ENCODE measurements around the gene TMEM53.

Gene TMEM53

DNA sequence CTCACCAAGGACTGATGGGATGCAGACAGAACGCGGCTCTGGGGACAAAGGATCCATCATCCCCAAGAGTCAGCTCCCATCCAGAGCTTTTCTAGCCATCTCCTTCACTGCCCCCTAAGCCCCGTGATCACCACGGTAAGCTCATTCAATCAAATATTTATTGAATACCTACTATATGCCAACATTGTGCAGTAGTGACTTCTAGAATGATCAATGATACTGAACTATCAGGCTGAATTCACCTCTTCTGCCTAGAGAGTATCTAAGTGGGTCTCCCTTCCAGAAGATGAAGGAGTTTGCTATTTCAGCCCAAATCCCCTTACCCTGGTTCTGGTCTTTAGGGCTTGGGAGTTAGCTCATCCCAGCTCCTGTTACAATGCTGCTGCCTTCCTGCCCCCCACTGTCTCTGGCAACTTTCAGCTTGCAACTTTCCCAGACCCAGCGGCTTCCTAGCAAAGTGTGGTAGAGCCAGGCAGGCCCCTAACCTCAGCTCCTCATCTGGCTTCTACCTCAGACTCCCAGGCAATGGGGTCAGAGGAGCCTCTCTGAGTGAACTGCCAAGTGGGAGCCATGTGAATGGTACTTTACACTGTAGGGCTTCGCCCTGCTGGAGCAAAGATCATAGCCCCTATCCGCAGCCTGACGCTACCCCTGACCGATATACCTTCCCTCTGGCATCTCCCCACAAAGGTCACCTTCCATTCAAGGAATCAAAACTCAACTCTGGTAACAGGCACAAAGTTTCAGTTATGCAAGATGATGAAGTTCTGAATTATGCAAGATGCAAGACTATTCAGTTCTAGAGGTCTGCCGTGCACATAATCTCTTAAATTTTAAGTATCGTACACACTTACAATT, 20.9 kb downstream of the TMEM53 start:
- peaks cover 17% of the 10 kb centered on the region for H3K36me3 ChIP-seq (ENCODE audit: control insufficient read depth, low read depth, low read length)
- H3K9me3 ChIP-seq (ENCODE audit: control insufficient read depth, low read depth, low read length), result no peaks in the 10 kb centered on the region
- H3K4me1 ChIP-seq (ENCODE audit: control insufficient read depth, low read depth, low read length), result no peaks in the 10 kb centered on the region
- H3K4me3 ChIP-seq (ENCODE audit: low read length), result no peak overlapping the region
- H3K27me3 ChIP-seq (ENCODE audit: control insufficient read depth, insufficient read depth, low read length), result no peaks in the 10 kb centered on the region
- H3K27ac ChIP-seq (ENCODE audit: low read length), result no peak overlapping the region
- H3K9ac ChIP-seq (ENCODE audit: low read length), result no peak overlapping the region

DNA sequence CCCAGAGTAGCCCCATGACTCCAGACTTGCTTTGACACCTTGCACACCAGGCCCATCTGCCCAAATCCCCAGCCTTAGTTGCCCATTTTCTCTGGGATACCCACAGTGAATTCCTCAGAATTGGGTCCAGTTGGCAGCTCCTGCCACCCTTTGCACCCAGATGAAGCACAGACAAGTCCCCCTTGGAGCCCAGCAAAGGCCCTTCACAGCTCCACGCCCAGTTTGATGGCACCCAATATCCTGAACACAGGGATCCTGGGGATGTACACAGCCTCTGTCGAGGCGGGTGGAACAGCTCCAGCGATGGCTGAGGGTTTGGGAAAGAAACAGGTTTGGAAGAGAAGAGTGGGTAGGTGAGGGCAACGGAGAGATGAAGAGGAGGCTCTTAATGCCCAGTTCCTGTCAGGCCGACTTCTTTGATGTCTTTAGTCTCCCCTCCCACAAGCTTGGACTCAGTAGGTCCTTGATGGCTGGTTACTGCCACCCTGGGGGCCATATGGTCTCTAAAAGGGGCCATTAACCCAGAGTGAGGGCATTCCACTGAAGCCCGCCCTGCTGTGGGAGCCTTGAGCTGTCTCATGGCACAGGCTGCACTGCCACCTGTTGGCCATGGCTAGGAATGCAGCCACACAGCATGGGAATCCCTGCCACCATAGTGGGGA, 21.7 kb downstream of the TMEM53 start:
- Histone ChIP-seq H3K27me3 (ENCODE audit: control insufficient read depth, insufficient read depth, low read length) (no peaks in the 10 kb centered on the region), H3K9ac (ENCODE audit: low read length) (no peak overlapping the region), H3K27ac (ENCODE audit: low read length) (no peak overlapping the region), H3K36me3 (ENCODE audit: control insufficient read depth, low read depth, low read length) (peaks cover 24% of the 10 kb centered on the region), H3K9me3 (ENCODE audit: control insufficient read depth, low read depth, low read length) (no peaks in the 10 kb centered on the region), H3K4me3 (ENCODE audit: low read length) (no peak overlapping the region), H3K4me1 (ENCODE audit: control insufficient read depth, low read depth, low read length) (no peaks in the 10 kb centered on the region)

DNA sequence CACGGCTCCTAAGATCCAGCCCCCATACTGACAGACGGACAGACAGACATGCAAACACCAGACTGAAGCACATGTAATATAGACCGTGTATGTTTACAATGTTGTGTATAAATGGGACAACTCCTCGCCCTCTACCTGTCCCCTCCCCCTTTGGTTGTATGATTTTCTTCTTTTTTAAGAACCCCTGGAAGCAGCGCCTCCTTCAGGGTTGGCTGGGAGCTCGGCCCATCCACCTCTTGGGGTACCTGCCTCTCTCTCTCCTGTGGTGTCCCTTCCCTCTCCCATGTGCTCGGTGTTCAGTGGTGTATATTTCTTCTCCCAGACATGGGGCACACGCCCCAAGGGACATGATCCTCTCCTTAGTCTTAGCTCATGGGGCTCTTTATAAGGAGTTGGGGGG, 23.2 kb downstream of the TMEM53 start:
- H3K36me3 ChIP-seq (ENCODE audit: control insufficient read depth, low read depth, low read length), result peaks cover 36% of the 10 kb centered on the region
- H3K27me3 ChIP-seq (ENCODE audit: control insufficient read depth, insufficient read depth, low read length), result no peaks in the 10 kb centered on the region
- H3K9ac ChIP-seq (ENCODE audit: low read length), result no peak overlapping the region
- H3K4me1 ChIP-seq (ENCODE audit: control insufficient read depth, low read depth, low read length), result no peaks in the 10 kb centered on the region
- H3K27ac ChIP-seq (ENCODE audit: low read length), result no peak overlapping the region
- no peak overlapping the region for H3K4me3 ChIP-seq (ENCODE audit: low read length)
- no peaks in the 10 kb centered on the region for H3K9me3 ChIP-seq (ENCODE audit: control insufficient read depth, low read depth, low read length)

DNA sequence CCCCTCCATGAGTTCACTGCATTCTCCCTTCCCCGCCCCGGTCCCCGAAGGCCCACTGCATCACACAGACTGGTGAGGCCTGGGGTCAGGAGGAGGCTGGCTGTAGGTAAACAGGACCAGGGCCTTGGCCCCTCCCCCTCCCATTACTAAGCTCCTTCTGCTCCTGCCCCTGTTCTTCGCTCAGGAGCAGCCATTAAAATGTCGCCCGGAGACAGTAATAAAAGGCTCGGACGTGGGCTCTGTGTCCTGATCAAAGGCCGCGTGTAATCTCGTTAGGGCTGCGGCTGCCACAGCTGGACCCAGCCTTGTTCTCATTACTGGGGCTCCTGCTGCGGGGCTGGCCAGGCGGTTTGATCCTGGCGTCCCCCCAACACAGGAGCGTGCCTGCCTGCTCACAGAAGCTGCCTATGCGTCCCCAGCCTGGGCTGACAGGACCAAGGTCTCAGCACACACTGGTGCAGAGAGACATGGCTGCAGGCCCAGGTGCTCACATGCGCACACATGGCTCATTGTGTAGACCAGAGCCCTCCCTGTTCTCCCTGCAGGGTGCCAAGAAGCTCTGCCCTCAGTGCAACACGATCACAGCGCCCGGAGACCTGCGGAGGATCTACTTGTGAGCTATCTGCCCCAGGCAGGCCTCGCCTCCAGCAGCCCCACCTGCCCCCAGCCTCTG, 24.0 kb downstream of the TMEM53 start:
- peaks cover 44% of the 10 kb centered on the region for H3K36me3 ChIP-seq (ENCODE audit: control insufficient read depth, low read depth, low read length)

DNA sequence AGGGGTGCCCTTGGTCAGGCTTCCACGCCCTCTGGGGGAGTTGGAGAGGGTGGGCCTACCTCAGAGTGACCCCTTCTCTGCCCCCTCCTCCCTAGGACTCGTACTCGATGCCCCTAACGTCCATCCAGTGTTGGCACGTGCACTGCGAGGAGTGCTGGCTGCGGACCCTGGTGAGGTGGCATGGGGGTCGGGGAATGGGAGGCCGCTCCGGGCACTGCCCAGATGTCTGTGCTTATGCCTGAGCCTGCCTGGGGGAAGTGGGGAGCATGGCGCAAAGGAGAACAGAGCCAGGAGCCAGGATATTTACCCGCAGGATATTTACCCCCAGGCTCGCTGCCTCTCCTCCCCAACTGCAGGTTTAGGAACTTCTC, 24.5 kb downstream of the TMEM53 start:
- Histone ChIP-seq H3K9ac (ENCODE audit: low read length) (no peak overlapping the region), H3K27me3 (ENCODE audit: control insufficient read depth, insufficient read depth, low read length) (no peaks in the 10 kb centered on the region), H3K27ac (ENCODE audit: low read length) (no peak overlapping the region), H3K4me3 (ENCODE audit: low read length) (no peak overlapping the region), H3K4me1 (ENCODE audit: control insufficient read depth, low read depth, low read length) (no peaks in the 10 kb centered on the region), H3K9me3 (ENCODE audit: control insufficient read depth, low read depth, low read length) (no peaks in the 10 kb centered on the region), H3K36me3 (ENCODE audit: control insufficient read depth, low read depth, low read length) (peaks cover 49% of the 10 kb centered on the region)

More for the DNA sequence above, 24.0 kb downstream of the TMEM53 start:
- no peaks in the 10 kb centered on the region for H3K9me3 ChIP-seq (ENCODE audit: control insufficient read depth, low read depth, low read length)
- H3K4me3 ChIP-seq (ENCODE audit: low read length), result no peak overlapping the region
- no peak overlapping the region for H3K9ac ChIP-seq (ENCODE audit: low read length)
- no peak overlapping the region for H3K27ac ChIP-seq (ENCODE audit: low read length)
- no peaks in the 10 kb centered on the region for H3K4me1 ChIP-seq (ENCODE audit: control insufficient read depth, low read depth, low read length)
- no peaks in the 10 kb centered on the region for H3K27me3 ChIP-seq (ENCODE audit: control insufficient read depth, insufficient read depth, low read length)

DNA sequence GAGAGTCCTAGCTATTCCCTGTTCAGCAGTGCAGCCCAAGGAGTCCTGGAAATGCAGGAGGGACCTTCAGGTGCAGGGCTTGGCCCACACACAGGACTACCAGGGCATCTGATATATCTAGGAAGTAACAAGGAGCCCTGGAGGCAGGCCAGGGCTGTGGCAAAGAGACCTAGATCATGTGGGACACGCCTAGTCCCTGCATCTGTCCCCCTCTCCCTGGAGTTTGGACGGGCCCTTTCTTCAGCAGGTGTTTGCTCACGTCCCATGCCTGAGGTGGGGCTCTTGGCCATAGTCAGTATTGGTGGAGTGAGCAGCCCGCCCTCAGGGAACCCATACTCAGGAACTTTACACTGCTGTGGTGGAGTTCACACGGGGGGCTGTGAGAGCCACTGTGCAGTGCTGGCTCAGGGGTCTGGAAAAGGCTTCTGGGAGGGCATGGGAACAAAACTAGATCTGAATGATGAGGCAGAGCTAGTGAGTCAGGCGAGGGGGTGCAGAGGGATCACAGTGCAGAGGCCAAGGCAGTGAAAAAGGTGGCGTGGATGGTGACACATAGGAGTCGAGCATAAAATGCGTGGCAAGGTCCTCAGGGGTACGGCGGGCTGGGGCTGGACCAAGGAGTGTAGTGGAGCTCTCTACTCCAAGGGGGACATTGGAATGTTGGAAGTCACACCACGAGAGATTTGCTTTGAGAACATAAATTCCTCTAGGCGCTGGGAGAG, 25.6 kb downstream of the TMEM53 start:
- Histone ChIP-seq H3K4me3 (ENCODE audit: low read length) (no peak overlapping the region), H3K9ac (ENCODE audit: low read length) (no peak overlapping the region), H3K27ac (ENCODE audit: low read length) (no peak overlapping the region), H3K36me3 (ENCODE audit: control insufficient read depth, low read depth, low read length) (peaks cover 59% of the 10 kb centered on the region), H3K27me3 (ENCODE audit: control insufficient read depth, insufficient read depth, low read length) (no peaks in the 10 kb centered on the region), H3K4me1 (ENCODE audit: control insufficient read depth, low read depth, low read length) (no peaks in the 10 kb centered on the region), H3K9me3 (ENCODE audit: control insufficient read depth, low read depth, low read length) (no peaks in the 10 kb centered on the region)

DNA sequence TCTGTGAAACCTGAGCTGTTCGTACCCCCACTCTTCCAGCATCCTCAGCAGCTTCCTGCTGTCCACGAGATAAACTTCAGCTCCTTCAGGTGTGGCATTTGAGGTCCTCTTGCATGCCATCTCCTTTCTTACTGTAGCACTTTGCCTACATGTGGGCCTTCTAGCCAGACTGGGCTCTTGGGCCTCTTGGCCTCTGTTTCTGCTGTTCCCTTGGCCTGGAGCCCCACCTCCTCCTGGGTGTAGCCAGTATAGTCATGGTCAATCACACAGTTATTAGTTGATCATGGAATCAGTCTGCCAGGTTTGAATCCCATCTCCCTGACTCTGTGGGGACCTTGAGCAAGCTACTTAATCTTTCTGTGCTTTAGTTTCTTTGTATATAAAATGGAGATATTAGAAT, 26.4 kb downstream of the TMEM53 start:
- H3K9me3 ChIP-seq (ENCODE audit: control insufficient read depth, low read depth, low read length), result no peaks in the 10 kb centered on the region
- H3K4me1 ChIP-seq (ENCODE audit: control insufficient read depth, low read depth, low read length), result no peaks in the 10 kb centered on the region
- H3K27me3 ChIP-seq (ENCODE audit: control insufficient read depth, insufficient read depth, low read length), result no peaks in the 10 kb centered on the region
- no peak overlapping the region for H3K4me3 ChIP-seq (ENCODE audit: low read length)
- no peak overlapping the region for H3K27ac ChIP-seq (ENCODE audit: low read length)
- peaks cover 67% of the 10 kb centered on the region for H3K36me3 ChIP-seq (ENCODE audit: control insufficient read depth, low read depth, low read length)
- H3K9ac ChIP-seq (ENCODE audit: low read length), result no peak overlapping the region

DNA sequence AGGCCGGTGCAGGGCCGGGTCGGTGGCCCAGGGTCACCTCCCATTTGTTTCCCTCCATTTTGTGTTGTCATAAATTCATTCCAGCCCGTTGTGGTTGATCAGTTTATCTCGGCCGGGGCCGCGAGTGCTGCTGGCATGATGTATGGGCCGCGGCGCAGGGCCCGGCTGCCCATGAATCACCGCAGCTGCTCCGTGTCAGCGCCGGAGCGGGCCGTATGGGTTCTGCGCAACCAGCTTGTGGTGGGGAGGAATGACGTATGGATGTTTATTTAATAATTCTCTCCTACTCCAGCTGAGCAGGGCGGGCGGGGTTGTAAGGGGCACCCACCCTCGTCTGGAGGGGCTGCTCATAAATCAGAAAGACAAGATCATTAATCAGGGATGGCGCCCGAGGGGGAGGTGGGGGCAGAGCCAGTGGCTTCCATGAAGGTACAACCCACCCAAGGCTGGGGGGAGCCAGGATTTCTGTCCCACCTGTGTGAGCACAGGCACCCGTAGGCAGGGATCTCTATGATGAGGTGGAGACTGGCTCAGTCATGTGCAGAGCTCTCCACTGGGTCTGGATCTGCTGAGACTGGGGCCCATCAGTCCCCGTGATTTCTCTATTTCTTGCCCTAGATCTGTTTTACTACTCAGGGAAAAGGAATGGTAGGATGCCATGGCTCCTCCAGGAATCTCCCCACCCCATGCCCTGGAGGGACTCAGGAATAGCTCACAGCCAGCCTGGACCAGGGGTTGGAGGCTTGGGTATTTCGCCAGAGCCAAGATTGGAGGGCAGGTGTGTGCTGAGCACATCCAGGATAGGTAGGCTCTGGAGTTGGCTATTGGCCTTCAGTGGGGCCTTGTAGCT, 27.8 kb downstream of the TMEM53 start:
- Histone ChIP-seq H3K4me1 (ENCODE audit: control insufficient read depth, low read depth, low read length) (no peaks in the 10 kb centered on the region), H3K4me3 (ENCODE audit: low read length) (no peak overlapping the region), H3K27ac (ENCODE audit: low read length) (no peak overlapping the region), H3K9me3 (ENCODE audit: control insufficient read depth, low read depth, low read length) (no peaks in the 10 kb centered on the region), H3K9ac (ENCODE audit: low read length) (no peak overlapping the region), H3K27me3 (ENCODE audit: control insufficient read depth, insufficient read depth, low read length) (no peaks in the 10 kb centered on the region), H3K36me3 (ENCODE audit: control insufficient read depth, low read depth, low read length) (peaks cover 69% of the 10 kb centered on the region)

DNA sequence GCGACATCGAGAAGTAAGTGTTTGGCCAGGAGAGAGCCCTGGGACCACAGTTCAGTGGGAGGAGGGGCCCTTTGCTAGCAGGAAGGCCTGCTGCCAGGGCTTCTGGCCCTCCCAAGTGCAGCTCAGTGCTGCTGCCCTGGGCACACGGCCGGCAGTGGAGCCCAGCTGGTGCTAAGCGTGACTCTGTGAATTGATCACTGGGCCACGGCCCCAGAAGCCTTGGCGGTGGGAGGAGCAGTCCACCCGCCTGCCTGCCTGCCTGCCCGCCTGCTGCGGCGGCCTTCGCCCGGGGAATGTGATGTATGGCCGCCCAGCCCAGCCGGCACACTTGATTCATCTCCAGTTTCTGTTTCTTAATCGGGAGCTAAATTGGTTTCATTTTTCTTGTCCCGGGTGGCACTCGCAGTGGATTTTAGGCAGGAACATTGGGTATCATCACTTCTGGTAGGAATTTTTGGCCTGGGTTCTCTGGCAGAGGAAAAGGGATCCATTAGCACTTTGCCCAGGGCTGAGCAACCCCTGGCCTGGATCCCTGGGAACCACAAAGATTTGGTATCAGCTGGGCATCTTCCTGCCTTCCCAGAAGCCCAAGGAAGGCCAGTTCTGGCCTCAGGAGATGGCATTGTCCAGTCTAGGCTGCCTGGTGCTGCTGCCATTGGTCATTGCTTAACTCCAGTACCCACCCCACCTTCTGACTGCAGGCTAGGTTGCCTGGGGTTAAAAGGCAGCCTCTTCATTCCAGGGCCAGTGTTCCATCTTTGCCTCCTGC, 28.6 kb downstream of the TMEM53 start:
- Histone ChIP-seq H3K9me3 (ENCODE audit: control insufficient read depth, low read depth, low read length) (no peaks in the 10 kb centered on the region), H3K27me3 (ENCODE audit: control insufficient read depth, insufficient read depth, low read length) (no peaks in the 10 kb centered on the region), H3K36me3 (ENCODE audit: control insufficient read depth, low read depth, low read length) (peaks cover 71% of the 10 kb centered on the region), H3K4me1 (ENCODE audit: control insufficient read depth, low read depth, low read length) (no peaks in the 10 kb centered on the region), H3K27ac (ENCODE audit: low read length) (no peak overlapping the region), H3K9ac (ENCODE audit: low read length) (no peak overlapping the region), H3K4me3 (ENCODE audit: low read length) (no peak overlapping the region)

DNA sequence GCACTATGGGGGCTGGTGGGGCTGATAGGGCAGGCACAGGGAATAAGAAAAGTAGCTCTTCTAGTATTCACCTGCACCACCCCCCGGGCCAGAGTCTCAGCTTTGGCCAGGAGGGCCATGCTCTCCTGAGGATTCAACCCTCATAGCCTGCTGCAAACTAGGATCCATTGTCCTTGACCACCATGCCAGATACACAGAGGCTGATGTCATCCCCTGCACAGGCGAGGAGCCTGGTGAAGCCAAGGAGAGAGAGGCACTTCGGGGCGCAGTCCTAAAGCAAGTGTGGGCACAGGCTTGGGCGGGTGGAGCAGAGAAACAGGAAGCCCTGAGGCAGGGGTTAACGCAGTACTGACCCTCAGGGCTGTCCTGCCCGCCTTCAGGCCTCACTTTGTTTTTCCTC, 29.5 kb downstream of the TMEM53 start:
- Histone ChIP-seq H3K9ac (ENCODE audit: low read length) (no peak overlapping the region), H3K9me3 (ENCODE audit: control insufficient read depth, low read depth, low read length) (no peaks in the 10 kb centered on the region), H3K36me3 (ENCODE audit: control insufficient read depth, low read depth, low read length) (peaks cover 70% of the 10 kb centered on the region), H3K4me3 (ENCODE audit: low read length) (no peak overlapping the region), H3K4me1 (ENCODE audit: control insufficient read depth, low read depth, low read length) (no peaks in the 10 kb centered on the region), H3K27me3 (ENCODE audit: control insufficient read depth, insufficient read depth, low read length) (no peaks in the 10 kb centered on the region), H3K27ac (ENCODE audit: low read length) (no peak overlapping the region)

Measured in iPS-18a (cell line).